ENCODE measurements around the gene GPRIN3.
"Not testable (repeated sequence)": the region's sequence is repeated elsewhere in the genome, so short reads cannot be mapped to it uniquely, and the experiment has no call there.

The GPRIN3 gene

GRCh38 chr4:89334311-89334710 is 26.7 kb upstream of the GPRIN3 start:
- DNase-seq (ENCODE audit: insufficient read length) (no peak), FAIRE-seq (no peak)
- TF ChIP-seq POLR2A (IDR thresholded peaks at IDR 0.05; ENCODE audit: low read depth, low read length) = no peak
- TF ChIP-seq POLR2AphosphoS5 (IDR thresholded peaks at IDR 0.05; ENCODE audit: low read depth, low read length) = no peak
- TF ChIP-seq TAF1 (IDR thresholded peaks at IDR 0.05; ENCODE audit: borderline replicate concordance, low read depth, low read length) = no peak

GRCh38 chr4:89331686-89332544 is 24.3 kb upstream of the GPRIN3 start:
- no peak for FAIRE-seq
- DNase-seq (ENCODE audit: insufficient read length) = no peak
- TF ChIP-seq POLR2A (IDR thresholded peaks at IDR 0.05; ENCODE audit: low read depth, low read length) = no peak
- TF ChIP-seq TAF1 (IDR thresholded peaks at IDR 0.05; ENCODE audit: borderline replicate concordance, low read depth, low read length) = no peak
- no peak for TF ChIP-seq POLR2AphosphoS5 (IDR thresholded peaks at IDR 0.05; ENCODE audit: low read depth, low read length)

- no peak for TF ChIP-seq POLR2AphosphoS5 (IDR thresholded peaks at IDR 0.05; ENCODE audit: low read depth, low read length)
- no peak for TF ChIP-seq POLR2A (IDR thresholded peaks at IDR 0.05; ENCODE audit: low read depth, low read length)
- no peak for TF ChIP-seq TAF1 (IDR thresholded peaks at IDR 0.05; ENCODE audit: borderline replicate concordance, low read depth, low read length)
- no peak for FAIRE-seq
- no peak for DNase-seq (ENCODE audit: insufficient read length)
These were observed 23.6 kb upstream of the GPRIN3 start for GRCh38 chr4:89331197-89331596.

DNA sequence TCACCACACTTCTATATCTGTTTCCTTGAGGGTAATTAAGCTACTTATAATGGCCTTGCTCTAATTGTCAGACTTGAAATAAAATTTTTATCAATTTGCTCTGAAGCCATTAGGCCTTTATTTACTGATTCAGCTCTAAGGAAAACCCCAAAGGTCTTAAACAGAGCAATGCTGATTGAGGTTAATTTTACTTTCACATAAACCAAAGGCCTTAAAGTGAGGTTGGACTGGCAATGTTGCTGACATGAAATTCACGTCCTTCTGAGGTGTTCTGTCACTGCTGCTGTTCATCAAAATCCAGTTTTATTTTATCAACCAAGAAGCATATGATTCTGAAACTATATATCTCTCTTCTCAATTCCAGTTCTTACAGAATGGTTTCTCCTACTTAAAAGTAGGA is 21.7 kb upstream of the GPRIN3 start:
- TF ChIP-seq POLR2A (IDR thresholded peaks at IDR 0.05; ENCODE audit: low read depth, low read length) (no peak), POLR2AphosphoS5 (IDR thresholded peaks at IDR 0.05; ENCODE audit: low read depth, low read length) (no peak), TAF1 (IDR thresholded peaks at IDR 0.05; ENCODE audit: borderline replicate concordance, low read depth, low read length) (no peak)
- DNase-seq (ENCODE audit: insufficient read length) (no peak), FAIRE-seq (no peak)

DNA sequence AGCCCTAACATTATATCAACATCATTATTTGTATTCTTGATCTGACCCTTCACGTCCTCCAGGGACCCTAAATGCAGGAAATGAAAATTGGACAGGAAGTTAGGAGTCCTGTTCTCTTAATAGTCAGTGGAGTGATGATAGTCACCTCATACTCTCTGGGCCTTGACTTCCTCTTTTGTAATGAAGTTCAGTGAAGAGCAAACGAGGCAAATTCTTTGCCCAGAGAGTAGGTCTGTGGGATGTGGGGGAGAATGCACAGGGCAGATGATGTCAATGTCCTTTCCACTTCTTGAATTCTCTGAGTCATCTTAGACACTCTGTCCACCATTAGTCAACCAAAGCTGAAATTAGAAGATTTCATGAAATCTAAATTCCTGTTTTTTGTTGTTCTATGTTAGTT is 17.1 kb upstream of the GPRIN3 start:
- FAIRE-seq (peak; percentile 9), DNase-seq (ENCODE audit: insufficient read length) (no peak)
- TF ChIP-seq TAF1 (IDR thresholded peaks at IDR 0.05; ENCODE audit: borderline replicate concordance, low read depth, low read length) = no peak
- TF ChIP-seq POLR2AphosphoS5 (IDR thresholded peaks at IDR 0.05; ENCODE audit: low read depth, low read length) = no peak
- no peak for TF ChIP-seq POLR2A (IDR thresholded peaks at IDR 0.05; ENCODE audit: low read depth, low read length)

GRCh38 chr4:89322671-89323070 is 15.1 kb upstream of the GPRIN3 start:
- no peak for TF ChIP-seq POLR2AphosphoS5 (IDR thresholded peaks at IDR 0.05; ENCODE audit: low read depth, low read length)
- no peak for TF ChIP-seq POLR2A (IDR thresholded peaks at IDR 0.05; ENCODE audit: low read depth, low read length)
- TF ChIP-seq TAF1 (IDR thresholded peaks at IDR 0.05; ENCODE audit: borderline replicate concordance, low read depth, low read length) = no peak
- no peak for FAIRE-seq
- DNase-seq (ENCODE audit: insufficient read length) = no peak

DNA sequence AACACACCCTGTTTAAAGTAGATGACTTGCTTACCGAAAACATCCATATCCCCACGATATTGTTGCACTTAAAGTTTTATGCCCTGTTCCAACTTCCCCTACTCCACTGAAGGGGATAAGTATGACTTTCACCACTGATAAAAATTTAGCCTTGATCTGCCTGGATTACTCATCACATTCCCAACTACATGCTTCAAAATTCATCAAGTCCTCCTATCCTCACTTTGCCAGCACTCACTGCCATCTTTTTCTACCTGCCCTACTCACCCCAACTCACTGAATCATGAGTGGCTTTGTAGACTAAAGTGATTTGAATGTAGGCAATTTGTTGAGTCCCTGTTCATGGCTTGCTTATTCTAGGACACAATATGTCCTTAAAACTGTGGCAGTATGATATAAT is 12.2 kb upstream of the GPRIN3 start:
- no peak for TF ChIP-seq POLR2A (IDR thresholded peaks at IDR 0.05; ENCODE audit: low read depth, low read length)
- TF ChIP-seq TAF1 (IDR thresholded peaks at IDR 0.05; ENCODE audit: borderline replicate concordance, low read depth, low read length) = no peak
- TF ChIP-seq POLR2AphosphoS5 (IDR thresholded peaks at IDR 0.05; ENCODE audit: low read depth, low read length) = no peak
- no peak for FAIRE-seq
- DNase-seq (ENCODE audit: insufficient read length) = no peak

DNA sequence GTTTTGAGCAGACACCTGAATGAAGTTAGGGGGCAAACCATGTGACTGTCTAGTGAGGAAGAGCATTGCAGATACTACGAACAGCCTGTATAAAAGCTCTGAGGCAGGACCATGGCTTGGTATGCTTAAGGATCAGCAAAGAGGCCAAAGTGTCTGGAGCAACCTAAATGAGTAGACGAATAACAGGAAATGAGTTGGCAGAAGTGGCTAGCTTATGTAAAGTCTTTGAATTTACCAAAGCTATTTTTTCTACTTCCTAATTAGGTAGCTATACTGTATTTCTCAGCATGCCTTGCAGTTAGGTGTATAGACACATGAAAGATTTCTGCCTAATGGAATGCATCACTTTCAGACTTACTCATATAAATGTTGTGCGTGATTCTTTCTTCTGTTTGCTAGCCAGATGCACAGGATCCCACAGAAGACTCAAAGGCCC is 9.3 kb upstream of the GPRIN3 start:
- peak; percentile 9 for FAIRE-seq
- TF ChIP-seq TAF1 (IDR thresholded peaks at IDR 0.05; ENCODE audit: borderline replicate concordance, low read depth, low read length) (no peak), POLR2AphosphoS5 (IDR thresholded peaks at IDR 0.05; ENCODE audit: low read depth, low read length) (no peak), POLR2A (IDR thresholded peaks at IDR 0.05; ENCODE audit: low read depth, low read length) (no peak)
- DNase-seq (ENCODE audit: insufficient read length) = no peak

- no peak for DNase-seq (ENCODE audit: insufficient read length)
- TF ChIP-seq TAF1 (IDR thresholded peaks at IDR 0.05; ENCODE audit: borderline replicate concordance, low read depth, low read length) (no peak), POLR2A (IDR thresholded peaks at IDR 0.05; ENCODE audit: low read depth, low read length) (no peak), POLR2AphosphoS5 (IDR thresholded peaks at IDR 0.05; ENCODE audit: low read depth, low read length) (no peak)
- FAIRE-seq = no peak
These were observed 8.6 kb upstream of the GPRIN3 start for GRCh38 chr4:89316211-89316610.

DNA sequence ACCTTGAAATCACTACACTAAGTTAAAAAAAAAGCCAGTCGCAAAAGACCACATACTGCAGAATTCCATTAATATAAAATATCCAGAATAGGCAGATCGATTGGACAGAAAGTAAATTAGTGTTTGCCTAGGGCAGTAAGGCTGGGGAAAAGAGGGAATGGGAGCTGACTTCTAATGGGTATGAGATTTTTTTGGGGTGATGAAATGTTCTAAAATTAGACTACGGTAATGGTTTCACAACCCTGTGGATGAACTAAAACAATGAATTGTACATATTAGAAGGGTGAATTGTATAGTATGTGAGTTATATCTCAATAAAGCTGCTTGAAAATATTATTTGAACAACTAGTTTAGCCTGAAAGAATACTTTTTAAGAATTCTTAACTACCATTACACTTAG is 6.7 kb upstream of the GPRIN3 start:
- DNase-seq (ENCODE audit: insufficient read length) = no peak
- TF ChIP-seq POLR2A (IDR thresholded peaks at IDR 0.05; ENCODE audit: low read depth, low read length) = no peak
- TF ChIP-seq POLR2AphosphoS5 (IDR thresholded peaks at IDR 0.05; ENCODE audit: low read depth, low read length) = no peak
- no peak for TF ChIP-seq TAF1 (IDR thresholded peaks at IDR 0.05; ENCODE audit: borderline replicate concordance, low read depth, low read length)
- no peak for FAIRE-seq

GRCh38 chr4:89312066-89312465 is 4.5 kb upstream of the GPRIN3 start:
- TF ChIP-seq TAF1 (IDR thresholded peaks at IDR 0.05; ENCODE audit: borderline replicate concordance, low read depth, low read length) = no peak
- no peak for DNase-seq (ENCODE audit: insufficient read length)
- no peak for FAIRE-seq

- no peak for FAIRE-seq
- TF ChIP-seq POLR2A (IDR thresholded peaks at IDR 0.05; ENCODE audit: low read depth, low read length) (no peak), TAF1 (IDR thresholded peaks at IDR 0.05; ENCODE audit: borderline replicate concordance, low read depth, low read length) (no peak), POLR2AphosphoS5 (IDR thresholded peaks at IDR 0.05; ENCODE audit: low read depth, low read length) (no peak)
- no peak for DNase-seq (ENCODE audit: insufficient read length)
These were observed 3.8 kb upstream of the GPRIN3 start for GRCh38 chr4:89311433-89311832.

DNA sequence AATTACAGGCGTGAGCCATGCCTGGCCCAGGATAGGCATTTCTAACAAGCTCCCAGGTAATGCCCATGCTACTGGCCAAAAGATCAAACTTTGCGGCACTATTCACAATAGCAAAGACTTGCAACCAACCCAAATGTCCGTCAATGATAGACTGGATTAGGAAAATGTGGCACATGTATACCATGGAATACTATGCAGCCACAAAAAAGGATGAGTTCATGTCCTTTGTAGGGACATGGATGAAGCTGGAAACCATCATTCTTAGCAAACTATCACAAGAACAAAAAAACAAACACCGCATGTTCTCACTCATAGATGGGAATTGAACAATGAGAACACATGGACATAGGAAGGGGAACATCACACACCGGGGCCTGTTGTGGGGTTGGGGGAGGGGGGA is 1.6 kb upstream of the GPRIN3 start:
- DNase-seq (ENCODE audit: insufficient read length); FAIRE-seq: not testable (repeated sequence)
